HG03571 (cell line): ENCODE measurements around the gene ZFP14.

Experiments
- ATAC-seq: cut with Tn5 transposase; IDR thresholded peaks from one replicate; pipeline ENCODE4 v1.9.1; 2021; ENCODE audit not compliant: unreplicated experiment

The ZFP14 gene

GRCh38 chr19:36378625-36379509 is at the start of gene ZFP14:
Gene ZFP14, minus strand, starts transcription at chr19:36379201. Its CDS starts 11,309 bp downstream, at chr19:36367892.
- ATAC-seq, result peak; percentile 87

- ATAC-seq, result no peak
Observed at GRCh38 chr19:36423925-36424324, 44.9 kb upstream of the ZFP14 start.

- ATAC-seq, result no peak
Observed at GRCh38 chr19:36421749-36422481, 42.9 kb upstream of the ZFP14 start.

GRCh38 chr19:36420961-36421748 is 42.2 kb upstream of the ZFP14 start:
- no peak for ATAC-seq

- ATAC-seq, result peak; percentile 59
Observed at GRCh38 chr19:36418287-36419001, 39.4 kb upstream of the ZFP14 start, which contains the start of gene ZFP82. Gene ZFP82, minus strand, starts transcription at chr19:36418644. Its CDS starts 8,855 bp downstream, at chr19:36409789.

GRCh38 chr19:36417752-36418286 is 38.8 kb upstream of the ZFP14 start:
- ATAC-seq, result no peak

- ATAC-seq, result no peak
Observed at GRCh38 chr19:36409841-36410240, 30.8 kb upstream of the ZFP14 start.

- ATAC-seq, result no peak
Observed at GRCh38 chr19:36408101-36408500, 29.1 kb upstream of the ZFP14 start.

- ATAC-seq, result no peak
Observed at GRCh38 chr19:36404498-36404897, 25.5 kb upstream of the ZFP14 start.

GRCh38 chr19:36401475-36401874 is 22.5 kb upstream of the ZFP14 start:
- no peak for ATAC-seq

- ATAC-seq, result no peak
Observed at GRCh38 chr19:36398571-36398970, 19.6 kb upstream of the ZFP14 start.

- ATAC-seq, result no peak
Observed at GRCh38 chr19:36392916-36393673, 14.1 kb upstream of the ZFP14 start.

GRCh38 chr19:36379510-36379819 is 464 bp upstream of the ZFP14 start:
- no peak for ATAC-seq

GRCh38 chr19:36377541-36378178 is 1.3 kb downstream of the ZFP14 start:
- no peak for ATAC-seq

- ATAC-seq, result no peak
Observed at GRCh38 chr19:36373638-36374156, 5.3 kb downstream of the ZFP14 start.

GRCh38 chr19:36371886-36372285 is 7.1 kb downstream of the ZFP14 start:
- ATAC-seq, result no peak

GRCh38 chr19:36363845-36364244 is 15.2 kb downstream of the ZFP14 start:
- ATAC-seq, result no peak

- ATAC-seq, result no peak
Observed at GRCh38 chr19:36340786-36341372, 38.1 kb downstream of the ZFP14 start.
